HG03460 (cell line): Measurements from ENCODE around the gene ZNF384.
A peak's percentile ranks its signal among the peaks of the same experiment; 100 is the strongest.

ENCODE experiments used
- ATAC-seq: cut with Tn5 transposase; IDR thresholded peaks from one replicate; pipeline ENCODE4 v1.9.1; 2021; ENCODE audit not compliant: unreplicated experiment

Gene ZNF384

GRCh38 chr12:6653987-6654386, 35.2 kb downstream of the ZNF384 start:
- ATAC-seq, result no peak

- ATAC-seq, result no peak
These were observed 35.8 kb downstream of the ZNF384 start for GRCh38 chr12:6653342-6653741.

- no peak for ATAC-seq
These were observed 36.8 kb downstream of the ZNF384 start for GRCh38 chr12:6652391-6652790.

GRCh38 chr12:6650832-6651231, 38.3 kb downstream of the ZNF384 start:
- ATAC-seq, result no peak

- no peak for ATAC-seq
These were observed 42.0 kb downstream of the ZNF384 start, which contains the start of gene ACRBP for GRCh38 chr12:6647083-6647604. Gene ACRBP, minus strand, starts transcription at chr12:6647432. Its CDS starts 66 bp downstream, at chr12:6647366.

GRCh38 chr12:6646276-6647082, 42.7 kb downstream of the ZNF384 start:
- no peak for ATAC-seq

DNA sequence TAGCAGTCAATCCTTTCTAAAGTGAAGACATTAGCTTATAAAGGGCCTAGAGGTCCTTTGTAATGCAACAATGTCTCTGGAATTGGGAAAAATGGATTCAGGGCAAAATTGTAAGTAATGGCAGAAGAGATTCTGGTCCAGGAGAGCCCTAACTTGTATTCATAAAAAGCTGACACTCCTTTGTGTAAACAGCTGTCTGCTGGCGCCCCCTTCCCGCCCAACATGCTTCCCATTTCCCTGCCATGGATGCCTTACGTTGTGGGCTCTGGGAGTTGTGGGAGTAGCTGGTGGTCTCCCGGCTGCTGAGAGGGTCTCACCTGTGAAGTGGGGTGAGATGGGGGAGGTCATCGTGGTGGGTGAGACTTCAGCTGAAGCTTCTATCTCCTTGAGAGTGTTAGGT, 44.3 kb downstream of the ZNF384 start:
- ATAC-seq, result no peak

GRCh38 chr12:6644257-6644596, 44.9 kb downstream of the ZNF384 start:
- no peak for ATAC-seq

GRCh38 chr12:6643569-6644256, 45.5 kb downstream of the ZNF384 start:
- no peak for ATAC-seq

- no peak for ATAC-seq
These were observed 48.0 kb downstream of the ZNF384 start for GRCh38 chr12:6641131-6641530.

DNA sequence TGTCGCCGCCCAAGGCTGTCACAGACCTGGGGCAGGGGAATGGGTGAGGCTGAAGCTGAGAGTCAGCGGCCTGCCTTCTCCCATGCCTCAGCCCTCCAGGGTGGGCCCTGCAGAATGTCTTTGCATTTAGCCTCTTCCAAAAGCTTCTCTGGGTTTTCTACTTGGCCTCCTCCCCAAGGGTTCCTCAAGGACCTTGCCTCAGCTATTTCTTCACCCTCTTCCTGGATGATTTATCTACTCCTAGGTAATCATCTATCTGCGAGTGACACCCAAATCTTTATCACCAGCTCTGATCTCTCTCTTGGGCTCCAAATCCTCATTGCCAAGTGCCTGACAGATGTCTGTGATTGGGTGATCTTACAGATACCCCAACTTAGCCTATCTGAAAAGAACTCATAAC, 48.7 kb downstream of the ZNF384 start:
- no peak for ATAC-seq

DNA sequence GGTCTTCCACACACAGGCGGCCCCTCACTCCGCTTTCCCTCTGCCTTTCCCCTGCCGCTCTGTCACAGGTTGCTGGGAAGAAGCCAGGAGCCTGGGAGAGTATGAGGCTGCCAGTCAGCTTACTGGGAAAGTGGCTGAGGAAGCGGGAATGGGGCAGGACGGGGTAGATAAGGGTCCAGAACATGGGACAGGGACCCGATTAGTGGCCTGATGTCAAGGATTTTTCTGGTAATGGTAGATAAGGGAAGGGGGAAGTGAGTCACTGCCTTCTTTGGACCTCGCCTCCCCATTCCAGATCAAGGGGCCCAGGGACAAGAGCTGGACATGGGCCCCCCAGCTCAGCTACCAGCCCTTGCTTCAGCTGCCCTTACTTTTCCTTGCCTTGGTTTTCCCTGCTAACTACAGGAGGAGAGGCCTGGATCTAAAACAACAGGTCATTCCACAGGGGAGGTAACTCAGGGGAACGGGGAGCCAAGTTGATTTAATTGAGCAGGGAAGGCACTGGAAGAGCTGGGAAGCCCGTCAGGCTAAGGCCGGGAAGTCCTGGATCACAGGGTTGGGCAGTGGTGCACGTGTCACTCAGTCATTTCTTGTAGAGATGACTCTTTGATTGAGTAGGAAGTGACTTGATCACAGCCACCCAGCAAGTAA, 49.9 kb downstream of the ZNF384 start:
- no peak for ATAC-seq

DNA sequence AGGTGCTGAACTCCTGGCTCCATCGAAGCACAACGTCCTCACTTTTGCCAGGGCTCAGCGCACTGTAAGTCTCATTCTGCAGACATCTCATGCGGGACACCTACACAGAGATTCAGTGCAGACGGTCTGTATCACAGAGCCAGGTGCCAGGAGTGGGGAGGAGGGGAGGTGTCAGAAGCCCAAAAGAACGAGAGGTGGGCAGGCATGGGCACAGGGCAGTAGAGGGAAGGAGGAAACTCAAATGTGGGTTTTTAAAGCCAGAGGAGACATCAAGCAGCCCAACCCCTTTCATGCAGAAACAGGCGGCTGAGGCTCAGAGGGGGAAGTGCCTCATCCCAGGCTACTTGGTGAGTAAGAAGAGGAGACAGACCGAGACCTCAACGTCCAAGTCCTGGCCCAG, 50.9 kb downstream of the ZNF384 start:
- ATAC-seq, result no peak

DNA sequence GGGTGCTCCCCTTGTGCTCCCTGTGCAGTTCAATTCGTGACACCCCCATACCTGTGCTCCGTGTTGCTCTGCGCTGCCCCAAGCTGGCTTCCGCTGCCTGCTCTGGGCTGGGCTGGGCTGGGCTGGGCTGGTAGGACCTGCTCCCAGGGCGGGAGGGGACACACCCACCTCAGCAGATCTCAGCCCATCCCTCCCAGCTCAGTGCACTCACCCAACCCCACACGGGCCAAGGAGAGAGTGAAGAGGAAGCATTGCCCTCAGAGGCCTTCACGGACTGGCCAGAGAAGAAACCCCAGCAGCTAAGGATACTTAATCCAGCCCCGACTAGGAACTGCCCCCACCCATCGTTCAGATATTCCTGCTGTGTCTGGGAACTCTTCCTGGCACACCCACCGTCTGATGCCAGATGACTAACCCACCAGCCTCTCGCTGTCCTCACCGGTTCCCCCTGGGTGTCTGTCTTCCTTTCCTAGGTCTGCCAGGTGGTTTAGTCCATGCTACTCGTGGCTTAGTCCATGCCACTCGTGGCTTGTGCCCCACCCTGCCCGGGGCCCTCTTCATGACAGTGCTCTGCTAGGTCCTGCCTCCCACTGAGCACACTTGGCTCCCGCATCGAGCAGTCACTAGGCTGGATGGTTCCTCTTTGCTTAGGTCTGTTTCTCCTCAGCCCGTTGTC, 53.2 kb downstream of the ZNF384 start, which contains the start of gene LPAR5:
TSS of gene LPAR5 (minus strand) at position 104 of the 676 bp plus-strand sequence. CDS start 14,711 bp downstream, outside the sequence.
- no peak for ATAC-seq

- peak; percentile 42 for ATAC-seq
These were observed 53.8 kb downstream of the ZNF384 start for GRCh38 chr12:6635375-6635855.

GRCh38 chr12:6632026-6632983, 56.9 kb downstream of the ZNF384 start:
- peak; percentile 76 for ATAC-seq

GRCh38 chr12:6631549-6631961, 57.6 kb downstream of the ZNF384 start:
- no peak for ATAC-seq

DNA sequence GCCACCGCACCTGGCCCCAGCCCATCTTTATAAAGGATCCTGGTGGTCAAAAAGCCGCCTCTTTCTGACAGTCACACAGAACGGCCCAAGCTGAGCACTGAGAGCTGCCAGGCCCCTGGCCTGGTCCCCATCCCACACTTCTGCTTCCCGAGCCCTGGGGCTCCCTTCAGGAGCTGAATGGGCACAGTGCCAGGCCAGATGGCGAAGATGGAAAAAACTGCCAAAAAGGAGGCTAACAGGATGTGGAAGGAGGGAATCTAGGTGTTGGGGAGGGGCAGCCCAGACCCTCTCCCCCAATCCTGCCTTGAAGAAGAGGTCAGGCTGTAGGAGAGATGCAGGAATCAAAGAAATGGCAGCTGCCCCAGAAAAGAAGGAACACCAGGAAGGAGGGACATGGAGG, 58.4 kb downstream of the ZNF384 start:
- ATAC-seq, result no peak

GRCh38 chr12:6627616-6628015, 61.6 kb downstream of the ZNF384 start:
- no peak for ATAC-seq
